GM19463 (cell line): ENCODE measurements around the gene SDR42E2.
"Not testable (repeated sequence)": the region's sequence is repeated elsewhere in the genome, so short reads cannot be mapped to it uniquely, and the experiment has no call there.

Source experiments
- ATAC-seq: cut with Tn5 transposase; IDR thresholded peaks from one replicate; pipeline ENCODE4 v1.9.1; 2021; ENCODE audit warnings: mild to moderate bottlenecking, moderate library complexity; ENCODE audit not compliant: unreplicated experiment

The SDR42E2 gene

GRCh38 chr16:22153078-22153477 lies 9.2 kb upstream of the SDR42E2 start:
- not testable (repeated sequence) for ATAC-seq

- ATAC-seq, result no peak
Measured at GRCh38 chr16:22161401-22161800, 905 bp upstream of the SDR42E2 start.

GRCh38 chr16:22162656-22163009 lies 327 bp downstream of the SDR42E2 start:
- ATAC-seq, result no peak

- no peak for ATAC-seq
Measured at GRCh38 chr16:22163806-22164205, 1.5 kb downstream of the SDR42E2 start.

GRCh38 chr16:22164482-22164881 lies 2.2 kb downstream of the SDR42E2 start:
- no peak for ATAC-seq

GRCh38 chr16:22165508-22166285 lies 3.4 kb downstream of the SDR42E2 start:
- no peak for ATAC-seq

GRCh38 chr16:22171953-22172352 lies 9.6 kb downstream of the SDR42E2 start:
- ATAC-seq, result no peak

- not testable (repeated sequence) for ATAC-seq
Measured at GRCh38 chr16:22172642-22173041, 10.3 kb downstream of the SDR42E2 start.

- no peak for ATAC-seq
Measured at GRCh38 chr16:22174642-22175041, 12.3 kb downstream of the SDR42E2 start.

GRCh38 chr16:22177968-22178930 lies 15.9 kb downstream of the SDR42E2 start:
- ATAC-seq, result no peak

GRCh38 chr16:22181426-22181825 lies 19.1 kb downstream of the SDR42E2 start:
- no peak for ATAC-seq

- ATAC-seq, result no peak
Measured at GRCh38 chr16:22181843-22182242, 19.5 kb downstream of the SDR42E2 start.

GRCh38 chr16:22183335-22183734 lies 21.0 kb downstream of the SDR42E2 start:
- no peak for ATAC-seq

- ATAC-seq, result no peak
Measured at GRCh38 chr16:22183901-22184614, 21.8 kb downstream of the SDR42E2 start.

GRCh38 chr16:22184615-22184968 lies 22.3 kb downstream of the SDR42E2 start:
- ATAC-seq, result no peak

GRCh38 chr16:22186517-22186916 lies 24.2 kb downstream of the SDR42E2 start:
- ATAC-seq, result no peak

GRCh38 chr16:22188267-22188594 lies 25.9 kb downstream of the SDR42E2 start:
- no peak for ATAC-seq

GRCh38 chr16:22188595-22189442 lies 26.5 kb downstream of the SDR42E2 start:
- ATAC-seq, result no peak

GRCh38 chr16:22189473-22190080 lies 27.3 kb downstream of the SDR42E2 start:
- ATAC-seq, result no peak
